SK-N-SH (cell line): ENCODE results near the gene DPP10.

Experiments
- GABPA ChIP-seq: IDR thresholded peaks from 2 replicates; pipeline ENCODE4 v1.4.0; 2012; ENCODE audit warnings: low read depth, mild to moderate bottlenecking
- MXI1 ChIP-seq: IDR thresholded peaks from 2 replicates; pipeline ENCODE4 v1.6.1; 2012; ENCODE audit warnings: mild to moderate bottlenecking, low read depth, low read length, improper control_type of control experiment
- POLR2AphosphoS5 ChIP-seq: IDR thresholded peaks from 2 replicates; pipeline ENCODE4 v1.6.1; 2012; ENCODE audit warnings: low read depth, low read length
- RFX5 ChIP-seq: IDR thresholded peaks from 2 replicates; pipeline ENCODE4 v1.6.1; 2012; ENCODE audit warnings: mild to moderate bottlenecking, improper control_type of control experiment, low read length
- TAF1 ChIP-seq: IDR thresholded peaks from 2 replicates; pipeline ENCODE4 v1.6.1; 2012; ENCODE audit warnings: low read depth, mild to moderate bottlenecking, low read length, moderate library complexity, borderline replicate concordance
- TEAD4 ChIP-seq: IDR thresholded peaks from 2 replicates; pipeline ENCODE4 v1.4.0; 2012; ENCODE audit warnings: mild to moderate bottlenecking, borderline replicate concordance; ENCODE audit not compliant: insufficient read depth

GRCh38 chr2:115609978-115610377, 1167.5 kb downstream of the DPP10 start:
- no peak for TF ChIP-seq RFX5
- no peak for TF ChIP-seq TEAD4
- TF ChIP-seq GABPA = no peak
- TF ChIP-seq POLR2AphosphoS5 = no peak
- no peak for TF ChIP-seq MXI1
- no peak for TF ChIP-seq TAF1
